Posterior cingulate gyrus (tissue), 11 donors: ENCODE measurements around the gene KRTAP9-7.
"Not testable (repeated sequence)": the region's sequence is repeated elsewhere in the genome, so short reads cannot be mapped to it uniquely, and the experiment has no call there.

Experiments used
- DNase-seq, 10 donors: peaks; one replicate each; pipeline versions ENCODE4 v3.0.0 to v3.0.0-alpha.2; 2020 to 2021; ENCODE audit warnings: mixed read lengths in 3 of 10
- intact Hi-C: fragments of 100-400 bp; cut with DNase I; formaldehyde crosslinking; loops from one replicate; pipeline ENCODE4 v1.15.1; 2023

The KRTAP9-7 gene

GRCh38 chr17:41271323-41271722, 4.2 kb upstream of the KRTAP9-7 start:
- DNase-seq, intact Hi-C loops: not testable (repeated sequence)

DNA sequence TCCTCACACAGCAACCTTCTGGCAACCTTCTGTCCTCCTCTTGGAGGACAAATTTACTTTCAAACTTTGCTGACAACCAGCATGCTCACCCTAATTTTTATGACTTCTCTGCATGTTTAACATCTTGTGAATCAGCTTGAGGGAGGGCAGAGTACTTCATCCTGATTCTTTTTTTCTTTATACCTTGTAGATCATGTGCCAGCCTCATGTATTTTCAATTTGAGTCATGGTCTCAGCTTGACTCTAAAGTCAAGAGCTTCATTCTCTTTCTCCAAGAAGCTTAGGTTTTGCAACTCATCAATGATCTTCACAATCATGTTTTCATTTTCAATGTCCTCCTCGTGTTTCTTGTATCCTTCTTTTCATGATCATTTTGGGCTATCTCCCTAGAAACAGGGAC, 3.6 kb upstream of the KRTAP9-7 start:
- intact Hi-C loops = no loop called here
- DNase-seq = no peak

DNA sequence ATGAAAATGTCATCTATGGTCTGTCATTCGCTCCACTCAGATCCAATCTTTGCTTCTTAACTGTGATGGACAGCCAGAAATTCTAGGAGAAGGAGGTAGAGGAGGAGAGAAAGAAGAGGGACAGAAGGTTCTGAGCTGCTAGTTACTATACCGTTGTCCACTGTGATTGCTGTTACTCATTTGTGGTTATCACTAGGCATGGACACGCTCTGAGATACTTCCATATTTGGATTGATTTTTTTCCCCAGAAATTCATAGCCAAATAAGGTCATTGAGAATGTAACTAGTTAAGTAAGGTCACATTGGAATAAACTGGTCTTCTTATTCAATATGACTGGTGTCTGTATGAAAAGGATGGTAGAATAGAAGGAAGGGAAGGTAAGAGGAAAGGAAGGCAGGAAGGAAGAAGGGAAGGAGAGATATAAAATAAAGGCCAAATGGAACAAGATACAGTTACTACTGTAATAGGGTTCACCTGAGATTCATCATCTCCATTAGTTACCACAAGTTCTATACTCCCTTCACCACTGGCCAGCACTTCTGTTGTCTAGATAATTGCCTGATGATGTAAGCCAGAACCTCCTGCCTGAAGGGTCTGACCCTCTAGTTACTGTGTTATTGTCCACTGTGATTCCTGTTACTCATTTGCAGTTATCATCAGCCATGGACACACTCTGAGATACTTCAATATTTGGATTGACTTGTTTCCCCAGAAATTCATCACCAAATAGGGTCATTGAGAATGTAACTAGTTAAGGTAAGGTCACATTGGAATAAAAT, 2.9 kb downstream of the KRTAP9-7 start:
- intact Hi-C loops = no loop called here

DNA sequence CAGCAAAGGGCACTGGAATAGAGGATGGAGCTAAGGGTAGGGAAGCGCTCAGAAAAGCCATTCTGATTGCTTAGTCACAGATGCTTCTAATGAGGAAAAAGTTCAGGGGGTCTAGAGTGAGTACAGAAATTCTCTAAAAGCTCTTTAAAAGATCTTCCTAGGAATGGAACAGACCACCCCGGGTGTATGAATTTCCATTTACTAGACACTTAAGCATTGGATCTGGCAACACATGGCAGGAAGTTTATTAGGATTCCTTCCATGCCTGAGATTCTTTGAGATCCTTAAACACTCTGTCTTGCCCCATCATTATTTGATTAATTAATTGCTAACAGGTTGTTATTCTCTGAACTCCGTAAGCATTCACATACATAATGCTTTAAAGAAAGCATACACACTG, 8.5 kb downstream of the KRTAP9-7 start:
- no peak for DNase-seq
- intact Hi-C loops = no loop called here

More for the DNA sequence above, 2.9 kb downstream of the KRTAP9-7 start:
- DNase-seq = no peak

GRCh38 chr17:41284546-41284945, 9.0 kb downstream of the KRTAP9-7 start:
- DNase-seq = no peak
- intact Hi-C loops = no loop called here

GRCh38 chr17:41287050-41287449, 11.6 kb downstream of the KRTAP9-7 start:
- intact Hi-C loops = no loop called here
- no peak for DNase-seq

- intact Hi-C loops = no loop called here
- no peak for DNase-seq
Observed at GRCh38 chr17:41294016-41294415, 18.5 kb downstream of the KRTAP9-7 start.

DNA sequence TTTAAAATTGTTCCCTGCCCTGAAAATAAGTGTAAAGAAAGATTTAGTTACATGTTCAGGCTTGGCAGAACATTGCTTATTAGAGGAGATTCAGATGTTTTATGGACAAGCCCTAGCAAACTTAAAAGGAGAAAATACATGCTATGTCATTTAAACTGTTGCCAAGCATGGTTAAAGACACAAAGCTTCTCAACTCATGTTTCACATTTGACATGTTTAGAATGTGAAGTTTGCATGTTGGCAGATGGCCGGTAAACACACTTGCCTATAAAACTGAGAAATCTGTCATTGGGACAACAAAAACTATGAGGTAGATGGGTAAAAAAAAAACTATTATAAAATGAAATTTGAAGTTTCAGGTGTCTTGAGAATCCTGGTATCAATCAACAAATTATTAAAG, 21.3 kb downstream of the KRTAP9-7 start:
- intact Hi-C loops = no loop called here
- no peak for DNase-seq

GRCh38 chr17:41298458-41299135, 23.1 kb downstream of the KRTAP9-7 start:
- DNase-seq = peak in 1 of 10 donors; percentile 47
- intact Hi-C loops = no loop called here

GRCh38 chr17:41301204-41301790, 25.8 kb downstream of the KRTAP9-7 start:
- DNase-seq = no peak
- intact Hi-C loops = no loop called here

DNA sequence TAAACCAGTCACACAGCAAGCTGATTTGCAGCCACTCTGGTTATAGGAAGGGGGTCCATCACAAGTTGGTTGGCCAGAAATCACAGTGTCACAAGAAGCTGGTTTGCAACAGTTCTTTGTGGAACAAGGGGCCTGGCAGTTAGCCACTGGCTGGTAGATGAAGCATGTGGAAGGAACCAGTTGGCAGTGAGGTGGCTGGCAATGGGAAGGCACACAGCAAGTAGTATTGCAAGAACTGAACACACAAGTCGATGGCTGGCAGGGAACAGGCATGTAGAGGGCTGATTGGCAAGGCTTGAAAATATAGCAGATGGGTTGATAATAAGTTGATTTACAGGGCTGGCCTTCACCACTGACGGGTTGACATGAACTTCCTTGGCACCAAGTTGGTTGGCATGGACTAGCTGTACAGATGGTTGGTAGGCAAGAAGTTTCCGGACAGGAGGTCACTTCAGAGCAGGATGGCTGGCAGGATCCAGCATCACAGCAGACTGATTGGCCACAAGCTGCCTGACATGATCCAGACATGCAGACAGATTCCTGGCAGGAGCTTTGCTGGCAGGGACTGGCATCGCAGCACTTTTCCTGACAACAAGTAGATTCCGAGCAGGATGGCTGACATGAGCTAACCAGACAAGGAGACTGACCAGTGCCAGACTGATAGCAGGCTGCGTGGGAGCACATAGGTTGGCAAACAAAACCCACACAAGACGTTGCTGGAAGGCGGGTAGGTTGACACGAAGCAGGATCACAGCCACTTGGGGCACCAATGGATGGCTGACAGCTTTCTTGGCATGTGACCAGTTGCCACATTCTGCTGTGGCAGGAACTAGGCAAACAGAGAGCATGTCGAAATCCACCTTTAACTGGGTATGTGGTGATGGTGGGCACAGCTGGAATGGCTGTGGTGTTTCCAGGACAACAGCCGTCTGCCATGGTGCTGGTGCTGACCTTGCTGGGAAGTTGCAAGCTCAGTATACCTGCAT, 26.7 kb downstream of the KRTAP9-7 start, which contains the start of gene KRTAP29-1:
TSS of gene KRTAP29-1 (minus strand) at position 936 of the 986 bp plus-strand sequence. CDS start at position 936, 0 bp downstream.
- intact Hi-C loops = no loop called here
- DNase-seq = peak in 1 of 10 donors; percentile 81

GRCh38 chr17:41302981-41303380, 27.5 kb downstream of the KRTAP9-7 start:
- intact Hi-C loops = no loop called here

GRCh38 chr17:41304091-41304490, 28.6 kb downstream of the KRTAP9-7 start:
- DNase-seq = peak in 1 of 10 donors; percentile 69
- intact Hi-C loops = no loop called here

More at GRCh38 chr17:41302981-41303380, 27.5 kb downstream of the KRTAP9-7 start:
- no peak for DNase-seq

- intact Hi-C loops = no loop called here
Observed at GRCh38 chr17:41307647-41308046, 32.1 kb downstream of the KRTAP9-7 start.

GRCh38 chr17:41308251-41308917, 32.9 kb downstream of the KRTAP9-7 start:
- DNase-seq = peak in 7 of 10 donors; percentile 42 to 93 (median 66)
- intact Hi-C loops = no loop called here

More at GRCh38 chr17:41307647-41308046, 32.1 kb downstream of the KRTAP9-7 start:
- DNase-seq = peak in 3 of 10 donors; percentile 16 to 82 (median 74)

GRCh38 chr17:41308918-41309359, 33.4 kb downstream of the KRTAP9-7 start, which contains the start of gene KRTAP16-1:
Gene KRTAP16-1, minus strand, starts transcription at chr17:41309309. Its CDS starts 56 bp downstream, at chr17:41309253.
- intact Hi-C loops = no loop called here
- peak in 1 of 10 donors; percentile 75 for DNase-seq

- DNase-seq = no peak
- intact Hi-C loops = no loop called here
Observed at GRCh38 chr17:41311111-41311510, 35.6 kb downstream of the KRTAP9-7 start.

GRCh38 chr17:41315204-41315794, 39.8 kb downstream of the KRTAP9-7 start, which contains the start of gene KRTAP17-1:
Gene KRTAP17-1, minus strand, starts transcription at chr17:41315710. Its CDS starts 60 bp downstream, at chr17:41315650.
- peak in 1 of 10 donors; percentile 67 for DNase-seq
- intact Hi-C loops = no loop called here
